Small intestine (tissue), 7 donors: ENCODE measurements around the gene CCDC170. TPM values are rescaled to one million over a fixed set of nuclear protein-coding genes. Genes with fewer than 3 reads are reported as not detected.
A peak's percentile ranks its signal among the peaks of the same experiment; 100 is the strongest.

Source experiments
- DNase-seq, 2 donors: peaks; one replicate each; pipeline versions ENCODE4 v3.0.0 to v3.0.0-alpha.2; 2013
- FAIRE-seq: peaks from 2 replicates; lab custom pipeline; 2012; peaks lifted over from hg19 to GRCh38; lab: Jason Lieb, UNC
- H3K27ac ChIP-seq, 3 donors: one replicate each; pipeline ENCODE4 v1.5.1; 2013; ENCODE audit warnings: low read length in 2 of 3, mild to moderate bottlenecking in 2 of 3, control low read depth in 1 of 3, inconsistent platforms in 1 of 3, low read depth in 1 of 3, moderate library complexity in 1 of 3
- H3K27me3 ChIP-seq, 3 donors: one replicate each; pipeline ENCODE4 v1.6.1; 2013; ENCODE audit warnings: low read length in 3 of 3, inconsistent platforms in 1 of 3; ENCODE audit not compliant: control insufficient read depth in 3 of 3, insufficient read depth in 3 of 3
- H3K36me3 ChIP-seq, 3 donors: one replicate each; pipeline ENCODE4 v1.6.1; 2013; ENCODE audit warnings: low read length in 3 of 3, inconsistent platforms in 1 of 3, low read depth in 1 of 3, mild to moderate bottlenecking in 1 of 3, moderate library complexity in 1 of 3; ENCODE audit not compliant: control insufficient read depth in 3 of 3, insufficient read depth in 2 of 3
- H3K4me1 ChIP-seq, 3 donors: one replicate each; pipeline ENCODE4 v1.6.1; 2013; ENCODE audit warnings: low read length in 2 of 3, inconsistent platforms in 1 of 3, low read depth in 1 of 3, mild to moderate bottlenecking in 1 of 3, moderate library complexity in 1 of 3; ENCODE audit not compliant: control insufficient read depth in 3 of 3, insufficient read depth in 2 of 3
- H3K4me3 ChIP-seq, 3 donors: one replicate each; pipeline ENCODE4 v1.5.1; 2013; ENCODE audit warnings: low read length in 3 of 3, control low read depth in 1 of 3, inconsistent platforms in 1 of 3, low read depth in 1 of 3, mild to moderate bottlenecking in 1 of 3, moderate library complexity in 1 of 3
- H3K9me3 ChIP-seq, 2 donors: one replicate each; pipeline ENCODE4 v1.6.1; 2013; ENCODE audit warnings: low read depth in 1 of 2, low read length in 1 of 2; ENCODE audit not compliant: control insufficient read depth in 2 of 2, insufficient read depth in 1 of 2
- WGBS, 3 donors: extraction: QIAGEN DNeasy Blood & Tissue Kit; methylation state at CpG; one replicate each; pipeline ENCODE4 v1.1.7; 2013; 5-methylcytosine and 5-hydroxymethylcytosine counted together
- polyA plus RNA-seq, 4 donors: library from polyadenylated mRNA; stranded (reverse) in 3 of 4; unstranded in 1 of 4; fragments of 200-250 nt in 3 of 4; fragments of 120-200 nt in 1 of 4; gene quantifications; one replicate each; pipeline versions ENCODE4 v1.2.1 to v1.2.3, GENCODE V29; 2013
- donor health status: healthy with polysubstance abuse.
- donor health status: control.
- donor health status: control.
- donor health status: Bipolar disorder and iron deficiency.
- donor health status: healthy.

Gene CCDC170
- polyA plus RNA-seq, 4 donors = 0.21 to 3.1 (median 2.3) TPM

DNA sequence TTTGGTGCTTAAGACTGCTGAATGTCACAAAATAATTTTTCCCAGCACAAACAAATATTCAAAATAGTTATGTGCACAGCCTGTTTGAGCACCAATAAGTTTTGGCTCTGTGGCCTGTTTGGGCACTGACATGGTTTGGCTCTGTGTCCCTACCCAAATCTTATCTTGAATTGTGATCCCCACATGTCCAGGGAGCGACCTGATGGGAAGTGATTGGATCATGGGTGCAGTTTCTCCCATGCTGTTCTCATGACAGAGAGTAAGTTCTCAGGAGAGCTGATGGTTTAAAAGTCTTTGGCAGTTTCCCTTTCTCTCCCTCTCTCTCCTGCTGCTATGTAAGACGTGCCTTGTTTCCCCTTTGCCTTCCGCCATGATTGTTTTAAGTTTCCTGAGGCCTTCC, 167.7 kb downstream of the CCDC170 start:
- Histone ChIP-seq H3K36me3 (no peaks in the 10 kb centered on the region), H3K27me3 (no peaks in the 10 kb centered on the region), H3K9me3 (no peaks in the 10 kb centered on the region), H3K27ac (no peak overlapping the region), H3K4me3 (no peak overlapping the region), H3K4me1 (no peaks in the 10 kb centered on the region)
- WGBS, 3 donors = 91 to 96% (median 93%) methylated on average over 3 of the region's 3 CpGs
- DNase-seq = no peak
- FAIRE-seq = no peak

DNA sequence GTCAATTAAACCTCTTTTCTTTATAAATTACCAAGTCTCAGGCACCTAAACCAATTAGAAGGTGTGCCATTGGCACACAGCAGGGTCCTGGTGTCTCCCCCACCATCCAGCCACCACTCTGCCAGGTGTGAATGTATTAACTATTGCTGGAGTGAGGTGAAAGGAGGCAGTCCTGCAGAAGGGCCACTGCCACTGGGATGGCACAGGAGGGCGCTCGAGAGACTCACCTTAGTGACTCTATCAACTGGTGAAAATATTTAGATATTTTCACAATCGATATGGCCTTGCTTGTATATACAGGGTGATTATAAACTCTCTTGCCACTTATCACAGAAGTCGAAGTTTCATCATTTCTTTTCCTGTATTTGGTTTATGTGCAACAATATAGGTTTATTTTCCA, 168.1 kb downstream of the CCDC170 start:
- Histone ChIP-seq H3K27me3 (no peaks in the 10 kb centered on the region), H3K9me3 (no peaks in the 10 kb centered on the region), H3K4me3 (no peak overlapping the region), H3K27ac (no peak overlapping the region), H3K4me1 (no peaks in the 10 kb centered on the region), H3K36me3 (no peaks in the 10 kb centered on the region)
- DNase-seq = no peak
- 57 to 63% (median 61%) methylated on average over 4 of the region's 4 CpGs for WGBS, 3 donors
- no peak for FAIRE-seq

DNA sequence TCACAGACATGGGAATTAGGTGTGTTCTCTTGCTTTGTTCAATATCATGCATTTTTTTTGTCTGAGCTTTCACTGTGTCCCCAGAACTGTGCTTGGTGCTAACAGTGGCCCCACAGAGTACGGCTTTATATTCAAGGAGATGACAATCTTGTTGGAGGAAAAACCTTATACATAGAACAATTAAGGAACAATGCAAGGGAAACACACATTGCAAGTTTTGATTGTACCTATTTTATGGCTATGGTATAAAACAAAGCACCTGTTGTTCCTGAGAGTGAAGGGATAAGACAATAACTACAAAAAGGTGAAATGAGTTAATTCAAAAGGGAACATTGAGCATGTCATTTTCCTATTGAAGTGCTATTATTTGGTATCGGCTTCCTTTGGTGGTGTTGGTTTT, 169.7 kb downstream of the CCDC170 start:
- WGBS, 3 donors = 14 to 74% (median 45%) methylated on average over 2 of the region's 2 CpGs
- FAIRE-seq = no peak

DNA sequence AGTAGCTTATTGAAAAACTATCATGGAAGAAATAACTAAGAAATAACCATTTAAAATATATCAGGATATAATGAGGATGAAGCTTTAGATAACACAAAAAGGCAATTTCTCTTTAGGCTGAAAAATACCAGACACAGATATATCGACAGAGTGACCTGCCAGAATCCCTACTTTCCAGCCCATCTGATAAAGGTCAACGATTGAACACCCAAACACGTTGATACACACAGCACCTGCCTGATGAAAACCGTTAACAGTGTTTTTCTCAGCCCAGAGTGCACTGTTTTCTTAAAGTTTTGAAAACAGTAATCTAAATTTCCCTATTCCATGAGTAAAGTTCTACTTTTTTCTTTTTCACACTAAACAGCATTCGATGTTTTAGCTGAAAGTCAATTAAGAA, 170.6 kb downstream of the CCDC170 start:
- H3K4me1 ChIP-seq = no peaks in the 10 kb centered on the region
- FAIRE-seq = no peak
- DNase-seq = no peak
- H3K36me3 ChIP-seq = no peaks in the 10 kb centered on the region
- no peaks in the 10 kb centered on the region for H3K9me3 ChIP-seq
- 27 to 45% (median 38%) methylated on average over 5 of the region's 5 CpGs for WGBS, 3 donors
- H3K27me3 ChIP-seq = no peaks in the 10 kb centered on the region
- no peak overlapping the region for H3K4me3 ChIP-seq
- H3K27ac ChIP-seq = no peak overlapping the region

More for the DNA sequence above, 169.7 kb downstream of the CCDC170 start:
- H3K36me3 ChIP-seq = no peaks in the 10 kb centered on the region
- no peak overlapping the region for H3K27ac ChIP-seq
- no peak for DNase-seq
- no peaks in the 10 kb centered on the region for H3K27me3 ChIP-seq
- H3K4me3 ChIP-seq = no peak overlapping the region
- H3K4me1 ChIP-seq = no peaks in the 10 kb centered on the region
- H3K9me3 ChIP-seq = no peaks in the 10 kb centered on the region

DNA sequence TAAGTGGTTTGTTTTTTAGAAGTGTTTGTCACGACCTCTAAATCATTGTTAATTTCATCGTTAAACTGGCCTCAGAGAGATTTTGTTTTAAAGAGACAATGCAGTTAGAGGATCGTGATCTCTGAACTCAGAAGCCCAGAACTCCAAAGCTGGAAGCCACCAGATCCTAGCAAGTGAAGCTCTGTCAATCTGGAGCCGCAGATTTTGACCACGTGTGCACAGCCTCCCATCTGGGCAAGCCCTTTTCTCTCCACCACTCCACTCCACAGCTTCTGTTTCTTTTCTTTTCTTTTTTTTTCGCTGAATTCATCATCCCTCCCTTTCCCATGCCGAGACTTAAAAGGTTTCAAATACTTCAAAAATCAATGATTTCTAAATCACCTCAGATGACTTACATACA, 171.5 kb downstream of the CCDC170 start:
- WGBS, 3 donors = 74 to 87% (median 84%) methylated on average over 7 of the region's 7 CpGs
- Histone ChIP-seq H3K4me1 (no peaks in the 10 kb centered on the region), H3K36me3 (no peaks in the 10 kb centered on the region), H3K9me3 (no peaks in the 10 kb centered on the region), H3K4me3 (no peak overlapping the region), H3K27me3 (no peaks in the 10 kb centered on the region), H3K27ac (no peak overlapping the region)
- no peak for FAIRE-seq
- no peak for DNase-seq

DNA sequence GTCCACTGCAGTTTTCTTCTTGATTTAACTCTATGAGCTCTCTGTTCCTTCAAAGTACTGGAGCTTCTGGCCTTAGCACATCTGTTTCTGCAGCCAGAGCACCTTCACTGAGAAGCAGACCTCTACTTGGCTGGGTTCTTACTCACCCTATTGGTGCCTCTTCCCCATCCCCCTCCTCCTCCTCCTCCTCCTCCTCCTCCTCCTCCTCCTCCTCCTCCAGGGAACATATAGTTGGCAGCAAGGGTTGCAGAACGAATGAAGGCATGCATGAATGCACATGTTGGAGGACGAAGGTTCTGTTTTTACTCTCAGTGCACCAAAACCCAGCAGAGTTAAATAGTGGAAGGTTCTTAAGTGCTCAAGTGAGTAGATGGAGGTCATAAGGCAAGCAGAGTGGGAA, 172.7 kb downstream of the CCDC170 start:
- no peaks in the 10 kb centered on the region for H3K9me3 ChIP-seq
- FAIRE-seq = no peak
- H3K27ac ChIP-seq = no peak overlapping the region
- no peak for DNase-seq
- WGBS, 3 donors = 68 to 84% (median 69%) methylated on average over 2 of the region's 2 CpGs
- no peak overlapping the region for H3K4me3 ChIP-seq
- no peaks in the 10 kb centered on the region for H3K36me3 ChIP-seq
- H3K4me1 ChIP-seq = no peaks in the 10 kb centered on the region
- no peaks in the 10 kb centered on the region for H3K27me3 ChIP-seq

DNA sequence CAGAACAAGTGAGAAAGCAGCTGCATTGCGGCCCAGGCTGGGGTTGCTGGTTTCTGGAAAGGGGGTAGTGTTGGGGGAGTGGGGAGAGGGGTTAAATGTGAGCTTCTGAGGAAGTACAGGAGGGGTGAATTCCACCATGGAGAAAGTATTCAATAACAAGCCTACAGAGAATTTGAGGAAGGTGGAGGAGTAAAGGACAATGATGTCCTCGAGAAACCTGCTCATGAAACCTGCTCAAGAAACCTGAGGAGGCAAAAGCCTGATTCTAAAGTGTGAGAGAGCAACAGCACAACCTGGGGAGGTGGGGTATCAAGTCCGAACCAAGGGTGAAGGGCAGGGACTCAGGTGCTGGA, 175.4 kb downstream of the CCDC170 start:
- FAIRE-seq (no peak), DNase-seq (peak in 1 of 2 donors; percentile 7)
- Histone ChIP-seq H3K27me3 (no peaks in the 10 kb centered on the region), H3K9me3 (no peaks in the 10 kb centered on the region), H3K36me3 (no peaks in the 10 kb centered on the region), H3K4me1 (no peaks in the 10 kb centered on the region), H3K4me3 (no peak overlapping the region), H3K27ac (no peak overlapping the region)
- 52 to 81% (median 56%) methylated on average over 3 of the region's 3 CpGs for WGBS, 3 donors

DNA sequence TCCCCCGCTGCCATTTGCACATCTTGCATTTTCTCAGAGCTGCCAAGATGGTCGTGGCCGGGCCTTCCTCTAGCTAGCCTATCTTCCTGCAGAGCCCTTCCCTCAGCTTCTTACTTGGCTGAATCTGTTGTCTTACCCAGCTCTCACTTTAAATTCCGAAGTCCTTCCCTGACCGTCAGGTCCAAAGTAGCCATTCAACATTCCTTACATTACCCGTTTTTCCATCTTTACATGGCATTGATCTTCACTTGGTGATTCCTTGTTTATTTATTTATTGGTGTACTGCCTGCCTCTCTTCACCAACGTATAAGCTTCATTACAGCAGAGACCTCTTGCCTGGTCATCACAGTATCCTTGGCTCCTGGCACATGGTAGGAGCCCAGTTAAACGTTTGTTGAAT, 176.3 kb downstream of the CCDC170 start:
- Histone ChIP-seq H3K27ac (no peak overlapping the region), H3K36me3 (no peaks in the 10 kb centered on the region), H3K9me3 (no peaks in the 10 kb centered on the region), H3K4me1 (no peaks in the 10 kb centered on the region), H3K4me3 (no peak overlapping the region), H3K27me3 (no peaks in the 10 kb centered on the region)
- FAIRE-seq = no peak
- 83 to 87% (median 85%) methylated on average over 8 of the region's 8 CpGs for WGBS, 3 donors
- no peak for DNase-seq
